WTC11 (cell line): ENCODE data around the gene KY. TPM values are rescaled to one million over a fixed set of nuclear protein-coding genes. Genes with fewer than 3 reads are reported as not detected.

Source experiments
- ATAC-seq: fragments of 200-7000 bp; cut with Tn5 transposase; 2 replicates; pipeline ENCODE4 v1.10.0; 2021; ENCODE audit warnings: mild to moderate bottlenecking, moderate library complexity
- CTCF ChIA-PET: fragments of 300-600 bp; sonication (Branson Sonifier 250); formaldehyde crosslinking; loops from one replicate; lab custom pipeline; 2021; ENCODE audit warnings: antibody characterized with exemption; lab: Charles Lee
- POLR2A ChIA-PET: fragments of 350-600 bp; sonication (Branson Sonifier 250); formaldehyde crosslinking; loops from one replicate; lab custom pipeline; 2021; ENCODE audit warnings: antibody characterized with exemption; lab: Charles Lee
- DNase-seq: peaks from one replicate; pipeline ENCODE4 v3.0.0; 2021; ENCODE audit warnings: low spot score
- H3K27ac Mint-ChIP-seq: 2 replicates; pipeline ENCODE4 v1.8.0; 2021; ENCODE audit warnings: mixed read lengths
- H3K27me3 Mint-ChIP-seq: 2 replicates; pipeline ENCODE4 v1.8.0; 2021; ENCODE audit warnings: low read depth, mild to moderate bottlenecking, moderate library complexity, mixed read lengths
- H3K36me3 Mint-ChIP-seq: 2 replicates; pipeline ENCODE4 v1.8.0; 2021; ENCODE audit warnings: mixed read lengths
- H3K4me1 Mint-ChIP-seq: 2 replicates; pipeline ENCODE4 v1.8.0; 2022; ENCODE audit warnings: mixed read lengths
- H3K4me3 Mint-ChIP-seq: 2 replicates; pipeline ENCODE4 v1.8.0; 2021; ENCODE audit warnings: mild to moderate bottlenecking, moderate library complexity, mixed read lengths
- H3K9me3 Mint-ChIP-seq: 2 replicates; pipeline ENCODE4 v1.8.0; 2021; ENCODE audit warnings: mixed read lengths
- CREB1 ChIP-seq: sonication (generic); formaldehyde crosslinking; IDR thresholded peaks from 2 replicates; pipeline ENCODE4 v1.8.0; 2023; ENCODE audit warnings: mild to moderate bottlenecking, missing genetic modification reagents
- ESRRA ChIP-seq: sonication (generic); formaldehyde crosslinking; IDR thresholded peaks from 2 replicates; pipeline ENCODE4 v1.8.1; 2022; ENCODE audit warnings: mild to moderate bottlenecking, missing genetic modification reagents, borderline replicate concordance
- FOXK1 ChIP-seq: sonication (generic); formaldehyde crosslinking; IDR thresholded peaks from 2 replicates; pipeline ENCODE4 v1.8.0; 2022; ENCODE audit warnings: mild to moderate bottlenecking, moderate library complexity, missing genetic modification reagents
- HMGA2 ChIP-seq: fragments of 250-450 bp; sonication (Bioruptor Pico); IDR thresholded peaks from 2 replicates; pipeline ENCODE4 v1.4.0; 2021; ENCODE audit warnings: mild to moderate bottlenecking, moderate library complexity
- JUN ChIP-seq: sonication (generic); formaldehyde crosslinking; IDR thresholded peaks from 2 replicates; pipeline ENCODE4 v1.8.0; 2023; ENCODE audit warnings: mild to moderate bottlenecking, missing genetic modification reagents
- NR1H2 ChIP-seq: sonication (generic); formaldehyde crosslinking; IDR thresholded peaks from 2 replicates; pipeline ENCODE4 v1.9.0; 2021; ENCODE audit warnings: mild to moderate bottlenecking, moderate library complexity, missing genetic modification reagents
- PRRX2 ChIP-seq: fragments of 250-450 bp; sonication (Bioruptor Pico); IDR thresholded peaks from 2 replicates; pipeline ENCODE4 v1.8.0; 2021; ENCODE audit warnings: mild to moderate bottlenecking
- total RNA-seq: library from RNA; stranded (reverse); gene quantifications from 3 replicates; pipeline ENCODE4 v1.2.3, GENCODE V29; 2021
- TF ChIP-seq, protein P1 (sequence below): sonication (generic); formaldehyde crosslinking; IDR thresholded peaks from 2 replicates; pipeline ENCODE4 v1.8.0; 2023; ENCODE audit warnings: missing genetic modification reagents
- TF ChIP-seq, protein P2 (sequence below): fragments of 250-450 bp; sonication (Bioruptor Pico); IDR thresholded peaks from 2 replicates; pipeline ENCODE4 v1.9.0; 2021; ENCODE audit warnings: moderate library complexity, mild to moderate bottlenecking, inconsistent platforms, borderline replicate concordance
- TF ChIP-seq, protein P3 (sequence below): sonication (generic); formaldehyde crosslinking; IDR thresholded peaks from 2 replicates; pipeline ENCODE4 v1.8.1; 2022; ENCODE audit warnings: mild to moderate bottlenecking, moderate library complexity, missing genetic modification reagents
- TF ChIP-seq, protein P4 (sequence below): fragments of 250-450 bp; sonication (Bioruptor Pico); IDR thresholded peaks from 2 replicates; pipeline ENCODE4 v1.9.0; 2021; ENCODE audit warnings: mild to moderate bottlenecking
- TF ChIP-seq, protein P5 (sequence below): sonication (generic); formaldehyde crosslinking; IDR thresholded peaks from 2 replicates; pipeline ENCODE4 v1.8.1; 2023; ENCODE audit warnings: mild to moderate bottlenecking, missing genetic modification reagents, borderline replicate concordance
- TF ChIP-seq, protein P6 (sequence below): sonication (generic); formaldehyde crosslinking; IDR thresholded peaks from 2 replicates; pipeline ENCODE4 v1.8.1; 2023; ENCODE audit warnings: mild to moderate bottlenecking, missing genetic modification reagents, moderate library complexity
- TF ChIP-seq, protein P7 (sequence below): sonication (generic); formaldehyde crosslinking; IDR thresholded peaks from 2 replicates; pipeline ENCODE4 v1.8.1; 2023; ENCODE audit warnings: mild to moderate bottlenecking, missing genetic modification reagents
- TF ChIP-seq, protein P8 (sequence below): fragments of 250-450 bp; sonication (Bioruptor Pico); conservative IDR thresholded peaks from 2 replicates; pipeline ENCODE4 v1.9.0; 2021; ENCODE audit warnings: mild to moderate bottlenecking
- TF ChIP-seq, protein P9 (sequence below): fragments of 200-600 bp; IDR thresholded peaks from 2 replicates; pipeline ENCODE4 v1.8.0; 2022; ENCODE audit warnings: antibody characterized with exemption

KY gene
- total RNA-seq, 1 experiment from 2014 or later: not detected

DNA sequence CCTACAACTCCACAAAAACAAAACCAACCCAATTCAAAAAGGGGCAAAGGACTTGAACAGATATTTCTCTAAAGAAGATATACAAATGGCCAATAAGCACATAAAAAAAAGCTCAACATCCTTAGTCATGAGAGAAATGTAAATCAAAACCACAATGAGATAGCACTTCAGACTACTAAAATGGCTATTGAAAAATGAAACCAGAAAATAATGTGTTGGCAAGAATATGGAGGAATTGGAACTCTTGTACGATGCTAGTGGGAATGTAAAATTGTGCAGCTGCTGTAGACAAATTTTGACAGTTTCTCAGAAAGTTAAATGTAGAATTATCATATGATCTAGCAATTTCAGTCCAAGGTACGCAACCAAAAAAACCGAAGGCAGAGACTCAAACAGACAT, 29.0 kb downstream of the KY start:
- no peaks in the 10 kb centered on the region for H3K27me3 Mint-ChIP-seq
- H3K27ac Mint-ChIP-seq: no peak overlapping the region
- no peaks in the 10 kb centered on the region for H3K36me3 Mint-ChIP-seq
- no peak for DNase-seq
- TF ChIP-seq NR1H2 (CRISPR knock-in tag) (no peak), ESRRA (CRISPR knock-in tag) (no peak), HMGA2 (CRISPR knock-in tag) (no peak), JUN (no peak), FOXK1 (CRISPR knock-in tag) (no peak), PRRX2 (CRISPR knock-in tag) (no peak), CREB1 (CRISPR knock-in tag) (no peak)
- TF ChIP-seq, protein P1, sequence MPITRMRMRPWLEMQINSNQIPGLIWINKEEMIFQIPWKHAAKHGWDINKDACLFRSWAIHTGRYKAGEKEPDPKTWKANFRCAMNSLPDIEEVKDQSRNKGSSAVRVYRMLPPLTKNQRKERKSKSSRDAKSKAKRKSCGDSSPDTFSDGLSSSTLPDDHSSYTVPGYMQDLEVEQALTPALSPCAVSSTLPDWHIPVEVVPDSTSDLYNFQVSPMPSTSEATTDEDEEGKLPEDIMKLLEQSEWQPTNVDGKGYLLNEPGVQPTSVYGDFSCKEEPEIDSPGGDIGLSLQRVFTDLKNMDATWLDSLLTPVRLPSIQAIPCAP (CRISPR knock-in tag): no peak
- TF ChIP-seq, protein P2, sequence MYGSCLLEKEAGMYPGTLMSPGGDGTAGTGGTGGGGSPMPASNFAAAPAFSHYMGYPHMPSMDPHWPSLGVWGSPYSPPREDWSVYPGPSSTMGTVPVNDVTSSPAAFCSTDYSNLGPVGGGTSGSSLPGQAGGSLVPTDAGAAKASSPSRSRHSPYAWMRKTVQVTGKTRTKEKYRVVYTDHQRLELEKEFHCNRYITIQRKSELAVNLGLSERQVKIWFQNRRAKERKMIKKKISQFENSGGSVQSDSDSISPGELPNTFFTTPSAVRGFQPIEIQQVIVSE: no peak
- TF ChIP-seq, protein P3, sequence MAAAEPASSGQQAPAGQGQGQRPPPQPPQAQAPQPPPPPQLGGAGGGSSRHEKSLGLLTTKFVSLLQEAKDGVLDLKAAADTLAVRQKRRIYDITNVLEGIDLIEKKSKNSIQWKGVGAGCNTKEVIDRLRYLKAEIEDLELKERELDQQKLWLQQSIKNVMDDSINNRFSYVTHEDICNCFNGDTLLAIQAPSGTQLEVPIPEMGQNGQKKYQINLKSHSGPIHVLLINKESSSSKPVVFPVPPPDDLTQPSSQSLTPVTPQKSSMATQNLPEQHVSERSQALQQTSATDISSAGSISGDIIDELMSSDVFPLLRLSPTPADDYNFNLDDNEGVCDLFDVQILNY: no peak
- TF ChIP-seq, protein P4, sequence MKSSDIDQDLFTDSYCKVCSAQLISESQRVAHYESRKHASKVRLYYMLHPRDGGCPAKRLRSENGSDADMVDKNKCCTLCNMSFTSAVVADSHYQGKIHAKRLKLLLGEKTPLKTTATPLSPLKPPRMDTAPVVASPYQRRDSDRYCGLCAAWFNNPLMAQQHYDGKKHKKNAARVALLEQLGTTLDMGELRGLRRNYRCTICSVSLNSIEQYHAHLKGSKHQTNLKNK (CRISPR knock-in tag): no peak
- TF ChIP-seq, protein P5, sequence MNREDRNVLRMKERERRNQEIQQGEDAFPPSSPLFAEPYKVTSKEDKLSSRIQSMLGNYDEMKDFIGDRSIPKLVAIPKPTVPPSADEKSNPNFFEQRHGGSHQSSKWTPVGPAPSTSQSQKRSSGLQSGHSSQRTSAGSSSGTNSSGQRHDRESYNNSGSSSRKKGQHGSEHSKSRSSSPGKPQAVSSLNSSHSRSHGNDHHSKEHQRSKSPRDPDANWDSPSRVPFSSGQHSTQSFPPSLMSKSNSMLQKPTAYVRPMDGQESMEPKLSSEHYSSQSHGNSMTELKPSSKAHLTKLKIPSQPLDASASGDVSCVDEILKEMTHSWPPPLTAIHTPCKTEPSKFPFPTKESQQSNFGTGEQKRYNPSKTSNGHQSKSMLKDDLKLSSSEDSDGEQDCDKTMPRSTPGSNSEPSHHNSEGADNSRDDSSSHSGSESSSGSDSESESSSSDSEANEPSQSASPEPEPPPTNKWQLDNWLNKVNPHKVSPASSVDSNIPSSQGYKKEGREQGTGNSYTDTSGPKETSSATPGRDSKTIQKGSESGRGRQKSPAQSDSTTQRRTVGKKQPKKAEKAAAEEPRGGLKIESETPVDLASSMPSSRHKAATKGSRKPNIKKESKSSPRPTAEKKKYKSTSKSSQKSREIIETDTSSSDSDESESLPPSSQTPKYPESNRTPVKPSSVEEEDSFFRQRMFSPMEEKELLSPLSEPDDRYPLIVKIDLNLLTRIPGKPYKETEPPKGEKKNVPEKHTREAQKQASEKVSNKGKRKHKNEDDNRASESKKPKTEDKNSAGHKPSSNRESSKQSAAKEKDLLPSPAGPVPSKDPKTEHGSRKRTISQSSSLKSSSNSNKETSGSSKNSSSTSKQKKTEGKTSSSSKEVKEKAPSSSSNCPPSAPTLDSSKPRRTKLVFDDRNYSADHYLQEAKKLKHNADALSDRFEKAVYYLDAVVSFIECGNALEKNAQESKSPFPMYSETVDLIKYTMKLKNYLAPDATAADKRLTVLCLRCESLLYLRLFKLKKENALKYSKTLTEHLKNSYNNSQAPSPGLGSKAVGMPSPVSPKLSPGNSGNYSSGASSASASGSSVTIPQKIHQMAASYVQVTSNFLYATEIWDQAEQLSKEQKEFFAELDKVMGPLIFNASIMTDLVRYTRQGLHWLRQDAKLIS: no peak
- TF ChIP-seq, protein P6, sequence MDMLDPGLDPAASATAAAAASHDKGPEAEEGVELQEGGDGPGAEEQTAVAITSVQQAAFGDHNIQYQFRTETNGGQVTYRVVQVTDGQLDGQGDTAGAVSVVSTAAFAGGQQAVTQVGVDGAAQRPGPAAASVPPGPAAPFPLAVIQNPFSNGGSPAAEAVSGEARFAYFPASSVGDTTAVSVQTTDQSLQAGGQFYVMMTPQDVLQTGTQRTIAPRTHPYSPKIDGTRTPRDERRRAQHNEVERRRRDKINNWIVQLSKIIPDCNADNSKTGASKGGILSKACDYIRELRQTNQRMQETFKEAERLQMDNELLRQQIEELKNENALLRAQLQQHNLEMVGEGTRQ (CRISPR knock-in tag): no peak
- TF ChIP-seq, protein P7, sequence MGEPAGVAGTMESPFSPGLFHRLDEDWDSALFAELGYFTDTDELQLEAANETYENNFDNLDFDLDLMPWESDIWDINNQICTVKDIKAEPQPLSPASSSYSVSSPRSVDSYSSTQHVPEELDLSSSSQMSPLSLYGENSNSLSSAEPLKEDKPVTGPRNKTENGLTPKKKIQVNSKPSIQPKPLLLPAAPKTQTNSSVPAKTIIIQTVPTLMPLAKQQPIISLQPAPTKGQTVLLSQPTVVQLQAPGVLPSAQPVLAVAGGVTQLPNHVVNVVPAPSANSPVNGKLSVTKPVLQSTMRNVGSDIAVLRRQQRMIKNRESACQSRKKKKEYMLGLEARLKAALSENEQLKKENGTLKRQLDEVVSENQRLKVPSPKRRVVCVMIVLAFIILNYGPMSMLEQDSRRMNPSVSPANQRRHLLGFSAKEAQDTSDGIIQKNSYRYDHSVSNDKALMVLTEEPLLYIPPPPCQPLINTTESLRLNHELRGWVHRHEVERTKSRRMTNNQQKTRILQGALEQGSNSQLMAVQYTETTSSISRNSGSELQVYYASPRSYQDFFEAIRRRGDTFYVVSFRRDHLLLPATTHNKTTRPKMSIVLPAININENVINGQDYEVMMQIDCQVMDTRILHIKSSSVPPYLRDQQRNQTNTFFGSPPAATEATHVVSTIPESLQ (CRISPR knock-in tag): no peak
- TF ChIP-seq, protein P8, sequence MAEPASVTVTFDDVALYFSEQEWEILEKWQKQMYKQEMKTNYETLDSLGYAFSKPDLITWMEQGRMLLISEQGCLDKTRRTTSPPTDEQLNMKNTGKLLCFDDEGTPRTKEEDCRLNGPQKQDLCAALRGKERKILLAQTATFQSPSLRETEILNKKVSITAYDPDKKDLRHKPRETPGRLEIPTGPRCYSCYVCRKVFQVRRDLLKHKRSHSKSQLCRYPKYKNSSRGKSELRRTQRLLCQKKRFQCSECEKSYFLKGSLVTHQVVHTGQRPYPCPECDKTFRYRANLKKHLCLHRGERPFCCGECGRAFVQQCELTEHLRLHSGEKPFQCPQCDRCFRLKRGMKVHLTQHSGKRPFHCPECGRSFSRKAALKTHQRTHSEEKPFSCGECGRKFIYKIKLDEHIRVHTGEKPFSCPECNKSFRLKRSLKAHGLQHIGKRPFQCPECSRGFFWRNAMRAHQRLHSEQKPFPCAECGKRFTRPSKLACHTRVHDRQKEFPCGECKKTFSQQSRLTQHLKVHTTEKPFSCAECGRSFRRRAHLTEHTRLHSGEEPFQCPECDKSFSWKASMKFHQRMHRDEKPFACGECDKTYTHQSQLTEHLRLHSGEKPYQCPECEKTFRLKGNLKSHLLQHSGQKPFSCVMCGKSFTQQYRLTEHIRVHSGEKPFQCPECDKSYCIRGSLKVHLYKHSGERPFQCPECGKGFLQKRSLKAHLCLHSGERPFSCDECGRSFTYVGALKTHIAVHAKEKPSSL (CRISPR knock-in tag): no peak
- TF ChIP-seq, protein P9, sequence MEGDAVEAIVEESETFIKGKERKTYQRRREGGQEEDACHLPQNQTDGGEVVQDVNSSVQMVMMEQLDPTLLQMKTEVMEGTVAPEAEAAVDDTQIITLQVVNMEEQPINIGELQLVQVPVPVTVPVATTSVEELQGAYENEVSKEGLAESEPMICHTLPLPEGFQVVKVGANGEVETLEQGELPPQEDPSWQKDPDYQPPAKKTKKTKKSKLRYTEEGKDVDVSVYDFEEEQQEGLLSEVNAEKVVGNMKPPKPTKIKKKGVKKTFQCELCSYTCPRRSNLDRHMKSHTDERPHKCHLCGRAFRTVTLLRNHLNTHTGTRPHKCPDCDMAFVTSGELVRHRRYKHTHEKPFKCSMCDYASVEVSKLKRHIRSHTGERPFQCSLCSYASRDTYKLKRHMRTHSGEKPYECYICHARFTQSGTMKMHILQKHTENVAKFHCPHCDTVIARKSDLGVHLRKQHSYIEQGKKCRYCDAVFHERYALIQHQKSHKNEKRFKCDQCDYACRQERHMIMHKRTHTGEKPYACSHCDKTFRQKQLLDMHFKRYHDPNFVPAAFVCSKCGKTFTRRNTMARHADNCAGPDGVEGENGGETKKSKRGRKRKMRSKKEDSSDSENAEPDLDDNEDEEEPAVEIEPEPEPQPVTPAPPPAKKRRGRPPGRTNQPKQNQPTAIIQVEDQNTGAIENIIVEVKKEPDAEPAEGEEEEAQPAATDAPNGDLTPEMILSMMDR: no peak
- TF ChIP-seq, all 79 proteins: peak for 0
- ATAC-seq: no peak
- ChIA-PET CTCF (interaction anchor here (1.4 kb wide), 1 partner anchor 133 kb away, joined by 4 read pairs; no protein-coding TSS in a partner anchor), POLR2A (no interaction called here)
- Mint-ChIP-seq H3K4me1 (peaks cover 7% of the 10 kb centered on the region; the same call in 1 of the 2 replicates), H3K9me3 (no peaks in the 10 kb centered on the region), H3K4me3 (no peak overlapping the region)
